ENCODE results near the gene DIMT1.

Gene DIMT1

GRCh38 chr5:62371409-62371808 is 32.3 kb downstream of the DIMT1 start:
- DNase-seq (ENCODE audit: low read depth in 3 of 3), result no peak

- no peak for DNase-seq (ENCODE audit: low read depth in 3 of 3)
Measured at GRCh38 chr5:62369039-62369438, 34.7 kb downstream of the DIMT1 start.

GRCh38 chr5:62362701-62363100 is 41.0 kb downstream of the DIMT1 start:
- no peak for DNase-seq (ENCODE audit: low read depth in 3 of 3)

- DNase-seq (ENCODE audit: low read depth in 3 of 3), result no peak
Measured at GRCh38 chr5:62354028-62354874, 49.5 kb downstream of the DIMT1 start.

- no peak for DNase-seq (ENCODE audit: low read depth in 3 of 3)
Measured at GRCh38 chr5:62348723-62349481, 54.8 kb downstream of the DIMT1 start.

- DNase-seq (ENCODE audit: low read depth in 3 of 3), result no peak
Measured at GRCh38 chr5:62347928-62348327, 55.8 kb downstream of the DIMT1 start.

GRCh38 chr5:62346748-62347147 is 57.0 kb downstream of the DIMT1 start:
- no peak for DNase-seq (ENCODE audit: low read depth in 3 of 3)

- no peak for DNase-seq (ENCODE audit: low read depth in 3 of 3)
Measured at GRCh38 chr5:62343428-62343827, 60.3 kb downstream of the DIMT1 start.

GRCh38 chr5:62342476-62342837 is 61.2 kb downstream of the DIMT1 start:
- no peak for DNase-seq (ENCODE audit: low read depth in 3 of 3)

- DNase-seq (ENCODE audit: low read depth in 3 of 3), result no peak
Measured at GRCh38 chr5:62341783-62342475, 61.8 kb downstream of the DIMT1 start.

- DNase-seq (ENCODE audit: low read depth in 3 of 3), result no peak
Measured at GRCh38 chr5:62340979-62341378, 62.7 kb downstream of the DIMT1 start.

- DNase-seq (ENCODE audit: low read depth in 3 of 3), result no peak
Measured at GRCh38 chr5:62340392-62340791, 63.3 kb downstream of the DIMT1 start.

Data from stimulated activated CD4-positive, alpha-beta T cell treated with anti-CD3 and anti-CD28 coated beads, TNF-alpha, amount 100 ng/mL, for 4 hours (primary cell).